ENCODE data around the gene PIK3IP1. TPM values are rescaled to one million over a fixed set of nuclear protein-coding genes. Genes with fewer than 3 reads are reported as not detected.

The PIK3IP1 gene
- total and polyA plus RNA-seq, 2 of the 8 experiments (the other 6 are each of a cell fraction or from before 2014, with no cell fraction given) = 1.00 to 1.3 TPM

GRCh38 chr22:31274017-31274416 is 18.3 kb downstream of the PIK3IP1 start:
- Histone ChIP-seq H3K9me3 (ENCODE audit: insufficient read depth in 2 of 2, low read depth in 1 of 2, low read length in 1 of 2) (no peaks in the 10 kb centered on the region), H3K18ac (ENCODE audit: extremely low read depth, low read length) (no peak overlapping the region), H3K79me1 (ENCODE audit: low read depth, low read length) (no peaks in the 10 kb centered on the region), H3K23ac (ENCODE audit: insufficient read length) (no peak overlapping the region), H3K4ac (replicated peaks; ENCODE audit: insufficient read length, low read depth, low read length) (no peak overlapping the region), H3K4me2 (ENCODE audit: insufficient read depth in 1 of 2, low read depth in 2 of 2, low read length in 2 of 2) (no peak overlapping the region), H2BK5ac (ENCODE audit: low read depth, low read length) (no peak overlapping the region), H2AFZ (ENCODE audit: low read length) (no peak overlapping the region), H4K5ac (ENCODE audit: insufficient read length, low read depth, low read length) (no peak overlapping the region), H3K56ac (replicated peaks; ENCODE audit: insufficient read length, low read depth, low read length) (no peak overlapping the region), H2BK12ac (ENCODE audit: low read depth, low read length) (no peak overlapping the region), H3K36me3 (ENCODE audit: control insufficient read depth in 2 of 4, insufficient read depth in 4 of 4, low read length in 3 of 4) (peaks cover 13 to 60% (median 25%) of the 10 kb centered on the region in 4 experiments), H2AK5ac (ENCODE audit: low read depth, low read length) (no peak overlapping the region), H2BK15ac (ENCODE audit: low read length) (no peak overlapping the region), H3K27me3 (replicated peaks in 1 of 4; ENCODE audit: control insufficient read depth in 3 of 4, extremely low read depth in 1 of 4, insufficient read depth in 3 of 4, low read length in 3 of 4) (no peaks in the 10 kb centered on the region), H4K20me1 (replicated peaks in 1 of 2; ENCODE audit: control insufficient read depth in 1 of 2, insufficient read depth in 2 of 2, low read length in 2 of 2) (peaks cover 3 to 5% of the 10 kb centered on the region in 2 experiments), H3K4me3 (ENCODE audit: extremely low read depth in 1 of 4, insufficient read depth in 2 of 4, low read depth in 3 of 4, low read length in 4 of 4) (no peak overlapping the region), H3K27ac (ENCODE audit: low read depth, low read length) (no peak overlapping the region), H4K8ac (ENCODE audit: extremely low read depth, insufficient read depth, low read length) (no peak overlapping the region), H3K23me2 (ENCODE audit: low read depth, low read length) (no peaks in the 10 kb centered on the region), H3K4me1 (replicated peaks in 1 of 4; ENCODE audit: control insufficient read depth in 3 of 4, insufficient read depth in 4 of 4, low read length in 3 of 4) (peaks cover 0 to 13% (median 5%) of the 10 kb centered on the region in 4 experiments; a peak in 4 of 7 replicates), H2BK120ac (replicated peaks; ENCODE audit: low read depth, low read length) (no peak overlapping the region), H3K9ac (replicated peaks in 1 of 4; ENCODE audit: extremely low read depth in 1 of 4, low read depth in 3 of 4, low read length in 3 of 4) (no peak overlapping the region), H3K79me2 (ENCODE audit: control insufficient read depth in 1 of 2, insufficient read depth in 2 of 2, low read length in 2 of 2) (no peaks in the 10 kb centered on the region), H3K14ac (ENCODE audit: insufficient read length) (no peak overlapping the region), H2BK20ac (ENCODE audit: low read length) (no peak overlapping the region), H4K91ac (replicated peaks; ENCODE audit: insufficient read length, low read length) (no peak overlapping the region)
- WGBS, 2 experiments (ENCODE audit: extremely low coverage in 1 of 2, insufficient coverage in 1 of 2, insufficient read length in 1 of 2, insufficient replicate concordance in 2 of 2, low coverage in 1 of 2, low lambda C conversion rate in 2 of 2, missing lambda C conversion rate in 1 of 2) = 87% methylated on average over 3 of the region's 3 CpGs; no CpG with 5 or more reads in 1 of the 2 experiments
- ChIA-PET POLR2A (ENCODE audit: partially characterized antibody) (interaction anchor here (1.1 to 6.0 kb wide), 3 partner anchors 18 to 73 kb away, joined by 3 to 30 read pairs (median 3); partner anchors contain the start of genes LIMK2, PATZ1 and PIK3IP1), CTCF (ENCODE audit: partially characterized antibody) (interaction anchor here (1.1 to 8.2 kb wide), 19 partner anchors 10 to 83 kb away, joined by 3 to 122 read pairs (median 18); partner anchors contain the start of genes LIMK2 and PIK3IP1)
- no peak for TF ChIP-seq GABPA (IDR thresholded peaks at IDR 0.05; ENCODE audit: borderline replicate concordance, insufficient read depth, low read length)
- no peak for TF ChIP-seq KDM4A (IDR thresholded peaks at IDR 0.05; ENCODE audit: low read depth, low read length, severe bottlenecking)
- TF ChIP-seq FOSL1 (IDR thresholded peaks at IDR 0.05; ENCODE audit: insufficient read depth, low read depth, low read length) = no peak
- TF ChIP-seq SUZ12 (IDR thresholded peaks at IDR 0.05; ENCODE audit: low read length) = no peak
- TF ChIP-seq BACH1 (IDR thresholded peaks at IDR 0.05; ENCODE audit: low read length) = no peak
- TF ChIP-seq SRF (IDR thresholded peaks at IDR 0.05; ENCODE audit: low read depth, low read length) = no peak
- TF ChIP-seq KDM5A (IDR thresholded peaks at IDR 0.05; ENCODE audit: low read length) = no peak
- no peak for TF ChIP-seq CEBPB (IDR thresholded peaks at IDR 0.05; ENCODE audit: low read depth, low read length)
- FAIRE-seq = no peak
- DNase-seq (ENCODE audit: low read depth in 1 of 2, low spot score in 2 of 2) = no peak
